GM19372 (cell line): ENCODE results near the gene PMP22.
"Not testable (repeated sequence)": the region's sequence is repeated elsewhere in the genome, so short reads cannot be mapped to it uniquely, and the experiment has no call there.

ENCODE experiments used
- ATAC-seq: cut with Tn5 transposase; IDR thresholded peaks from one replicate; pipeline ENCODE4 v1.9.1; 2021; ENCODE audit warnings: mild to moderate bottlenecking, low read depth, moderate library complexity; ENCODE audit not compliant: unreplicated experiment

The PMP22 gene

DNA sequence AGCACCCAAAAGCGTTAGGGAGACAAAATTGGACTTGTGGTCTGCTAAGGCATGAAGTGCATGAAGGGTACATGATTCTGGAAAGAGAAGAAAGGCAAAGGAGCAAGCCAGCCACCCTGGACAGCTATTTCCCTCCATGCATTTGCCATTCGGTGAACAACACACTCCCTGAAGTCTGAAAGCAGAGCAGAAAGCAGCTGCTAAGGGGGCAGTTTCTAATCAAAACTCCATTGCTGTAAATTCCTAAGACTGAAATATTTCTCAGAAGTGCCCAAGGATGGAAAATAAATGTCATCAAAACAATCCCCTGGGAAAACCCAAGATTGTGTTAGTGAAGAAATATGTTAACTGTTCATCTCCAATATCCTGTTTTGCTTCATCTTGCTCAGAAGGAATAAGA lies 44.3 kb downstream of the PMP22 start:
- ATAC-seq = no peak

DNA sequence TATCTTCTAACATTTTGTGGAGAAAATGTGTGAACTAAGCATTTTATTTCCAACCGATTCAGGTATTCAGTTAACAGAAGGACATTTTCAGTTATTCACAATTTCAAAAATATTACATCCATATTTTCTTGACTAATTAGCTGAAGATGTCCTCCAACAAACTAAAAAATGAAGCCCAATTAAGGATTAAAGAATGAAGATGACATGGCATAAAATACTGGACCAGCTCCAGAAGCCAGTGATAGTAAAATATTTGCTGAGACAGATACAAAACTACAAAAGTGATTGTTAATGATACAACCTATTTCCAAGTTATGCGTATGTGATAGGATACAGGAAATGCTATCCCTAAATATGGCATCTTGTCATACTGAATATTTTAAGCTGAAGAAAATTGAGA lies 48.6 kb downstream of the PMP22 start:
- ATAC-seq = no peak

DNA sequence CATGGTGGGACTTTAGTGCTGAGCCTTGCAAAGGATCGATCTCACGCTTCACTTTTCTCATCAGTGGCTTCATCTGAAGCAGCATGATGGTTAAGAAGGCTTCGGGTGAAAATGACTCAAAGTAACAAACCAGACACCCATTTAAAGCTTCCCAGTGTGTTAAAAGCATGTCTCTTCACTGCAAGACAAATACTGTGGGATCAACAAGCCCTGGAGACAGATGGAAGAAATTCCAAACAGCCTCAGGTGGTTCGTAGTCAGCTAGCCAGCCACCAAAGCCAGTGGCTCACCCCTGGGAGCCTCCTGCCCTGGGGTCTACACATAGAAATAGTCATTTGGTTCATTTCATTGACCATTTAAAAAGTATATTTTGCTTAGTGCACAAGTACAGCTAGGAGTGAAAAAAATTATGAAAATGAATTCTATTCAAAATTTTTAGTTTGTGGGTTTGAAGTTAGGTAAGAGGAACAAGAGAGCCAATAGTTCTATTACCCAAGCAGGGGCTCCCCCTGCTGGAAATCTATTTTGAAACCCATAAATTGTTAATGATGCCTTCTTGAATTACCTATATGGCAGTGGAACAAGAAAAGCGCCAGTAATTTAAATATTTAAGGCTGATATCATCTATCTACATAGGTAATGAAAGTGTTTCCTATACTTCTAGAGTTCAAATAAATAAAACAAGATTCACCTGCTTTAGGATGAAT lies 51.6 kb downstream of the PMP22 start:
- no peak for ATAC-seq

DNA sequence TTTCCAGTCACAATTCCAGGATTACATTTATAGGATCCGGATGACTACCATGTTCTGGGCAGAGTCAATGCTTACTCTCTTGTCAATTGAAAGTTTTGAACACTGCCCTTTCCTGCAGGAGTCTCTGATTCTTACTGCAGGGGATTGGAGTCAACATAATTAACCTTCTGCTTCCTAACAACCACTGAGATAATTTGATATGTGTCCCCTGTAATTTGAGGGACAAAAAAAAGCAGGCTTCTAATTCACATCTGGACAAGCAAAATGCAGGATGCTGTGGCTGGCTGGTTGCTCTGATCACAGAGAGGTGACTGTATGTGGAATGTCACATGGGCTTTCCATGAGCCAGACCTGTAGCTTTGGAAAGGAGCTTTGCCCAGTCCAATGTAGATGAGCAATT lies 54.9 kb downstream of the PMP22 start:
- ATAC-seq = no peak

- not testable (repeated sequence) for ATAC-seq
Observed at GRCh38 chr17:15203062-15203461, 62.1 kb downstream of the PMP22 start.

- not testable (repeated sequence) for ATAC-seq
Observed at GRCh38 chr17:15200574-15200973, 64.6 kb downstream of the PMP22 start.

GRCh38 chr17:15197229-15197628 lies 67.9 kb downstream of the PMP22 start:
- ATAC-seq = no peak

- no peak for ATAC-seq
Observed at GRCh38 chr17:15194859-15195277, 70.3 kb downstream of the PMP22 start.

DNA sequence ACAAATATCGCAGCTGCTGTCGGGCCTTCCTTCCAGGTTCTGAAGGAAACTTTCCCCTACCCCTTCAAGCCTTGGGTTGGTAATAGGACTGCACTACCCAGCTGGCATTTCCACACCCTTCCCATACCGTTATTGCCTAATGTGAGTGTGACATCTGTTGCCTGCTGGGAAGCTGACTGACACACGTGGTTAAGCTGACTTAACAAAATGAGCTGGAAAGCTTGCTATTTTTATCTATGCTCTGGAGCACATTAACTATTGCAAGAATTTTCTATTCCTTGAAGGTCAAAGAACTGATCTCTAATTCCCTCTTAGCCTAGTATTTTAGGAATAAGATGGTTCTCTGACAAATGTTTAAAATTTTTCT lies 79.5 kb downstream of the PMP22 start:
- ATAC-seq = no peak

DNA sequence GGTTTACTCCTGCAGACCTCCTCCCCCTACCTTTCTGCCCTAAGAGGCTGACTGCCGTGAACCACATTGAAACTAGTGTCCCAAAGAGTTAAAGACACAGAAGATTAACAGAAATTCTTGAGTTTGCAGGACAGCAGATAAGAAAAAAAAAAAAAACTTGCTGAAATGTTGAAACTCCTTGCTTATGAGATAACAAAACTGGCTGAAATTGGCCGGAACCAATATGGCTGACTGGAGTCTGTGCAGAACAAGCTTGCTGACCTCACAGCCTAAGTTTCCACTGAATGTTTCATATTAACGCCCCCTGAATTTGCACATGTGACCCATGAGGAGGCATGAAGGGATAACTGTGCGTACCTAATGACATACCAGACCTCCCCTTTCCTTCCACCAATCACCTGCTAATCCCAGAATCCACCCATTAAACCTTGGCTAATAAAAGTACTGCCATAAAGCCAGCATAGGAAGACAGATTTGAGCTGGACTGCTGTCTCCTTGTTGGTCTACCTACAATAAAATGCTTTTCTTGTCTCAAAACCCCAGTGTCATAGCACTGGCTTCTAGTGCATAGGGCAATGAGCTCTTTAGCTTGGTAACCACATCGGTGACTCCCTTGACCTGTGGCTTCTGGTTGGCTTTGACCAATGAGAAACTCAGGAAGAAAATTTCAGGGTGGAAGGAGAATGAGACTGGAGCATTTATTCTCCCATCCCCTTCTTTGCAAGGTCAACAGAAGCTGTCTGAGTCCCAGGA lies 80.1 kb downstream of the PMP22 start:
- no peak for ATAC-seq

DNA sequence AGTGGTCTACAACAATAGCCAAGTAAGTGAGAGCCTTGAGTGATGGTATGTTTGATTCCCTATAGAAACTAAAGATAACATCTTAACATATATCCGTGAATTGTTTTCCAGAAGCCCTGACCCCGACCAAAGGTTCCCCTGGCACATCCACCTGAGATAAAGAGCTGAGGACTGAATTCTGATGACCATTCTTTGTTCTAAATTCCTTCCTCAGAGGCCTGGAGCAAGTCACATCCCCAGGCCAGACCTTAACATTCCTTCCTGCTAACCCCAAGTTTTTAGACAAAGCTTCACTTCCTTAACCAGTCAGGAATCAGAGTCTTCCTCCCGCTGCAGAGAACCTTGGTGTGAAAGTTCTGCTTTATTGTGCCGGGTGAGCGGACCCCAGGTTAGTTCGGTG lies 83.3 kb downstream of the PMP22 start:
- ATAC-seq = no peak

GRCh38 chr17:15181333-15181732 lies 83.8 kb downstream of the PMP22 start:
- no peak for ATAC-seq

- ATAC-seq = no peak
Observed at GRCh38 chr17:15180121-15180561, 85.0 kb downstream of the PMP22 start.
